HEK293 (cell line): Measurements from ENCODE around the gene PYY.

ENCODE experiments used
- ATF2 ChIP-seq: fragments of 450-650 bp; formaldehyde crosslinking; IDR thresholded peaks from 2 replicates; pipeline ENCODE4 v1.5.1; 2016; ENCODE audit warnings: missing biosample characterization, missing genetic modification characterization, low read depth
- CTCF ChIP-seq: fragments of 450-650 bp; formaldehyde crosslinking; IDR thresholded peaks from 2 replicates; pipeline ENCODE4 v1.5.1; 2016; ENCODE audit warnings: missing biosample characterization, missing genetic modification characterization
- PRDM1 ChIP-seq: fragments of 450-650 bp; formaldehyde crosslinking; IDR thresholded peaks from 2 replicates; pipeline ENCODE4; 2016; ENCODE audit warnings: missing biosample characterization, missing genetic modification characterization
- RBAK ChIP-seq: fragments of 450-650 bp; formaldehyde crosslinking; IDR thresholded peaks from 2 replicates; pipeline ENCODE4 v1.5.1; 2016; ENCODE audit warnings: missing biosample characterization, missing genetic modification characterization
- REST ChIP-seq: fragments of 450-650 bp; formaldehyde crosslinking; IDR thresholded peaks from 2 replicates; pipeline ENCODE4 v1.5.1; 2016; ENCODE audit warnings: missing biosample characterization, missing genetic modification characterization
- YY1 ChIP-seq: fragments of 450-650 bp; formaldehyde crosslinking; IDR thresholded peaks from 2 replicates; pipeline ENCODE4 v1.5.1; 2018; ENCODE audit warnings: missing biosample characterization, missing genetic modification characterization
- ZBTB8A ChIP-seq: fragments of 450-650 bp; formaldehyde crosslinking; IDR thresholded peaks from 2 replicates; pipeline ENCODE4 v1.5.1; 2016; ENCODE audit warnings: missing biosample characterization, missing genetic modification characterization
- ZNF121 ChIP-seq: fragments of 450-650 bp; formaldehyde crosslinking; IDR thresholded peaks from 2 replicates; pipeline ENCODE4 v1.5.1; 2016; ENCODE audit warnings: missing biosample characterization, missing genetic modification characterization
- ZNF366 ChIP-seq: fragments of 450-650 bp; formaldehyde crosslinking; conservative IDR thresholded peaks from 2 replicates; pipeline ENCODE4 v1.5.1; 2016; ENCODE audit warnings: missing biosample characterization, missing genetic modification characterization
- ZNF48 ChIP-seq: fragments of 450-650 bp; formaldehyde crosslinking; IDR thresholded peaks from 2 replicates; pipeline ENCODE4 v1.5.1; 2016; ENCODE audit warnings: missing biosample characterization, missing genetic modification characterization
- ZNF488 ChIP-seq: fragments of 450-650 bp; formaldehyde crosslinking; IDR thresholded peaks from 2 replicates; pipeline ENCODE4 v1.5.1; 2016; ENCODE audit warnings: missing biosample characterization, missing genetic modification characterization
- ZNF529 ChIP-seq: fragments of 450-650 bp; formaldehyde crosslinking; IDR thresholded peaks from 2 replicates; pipeline ENCODE4 v1.5.1; 2017; ENCODE audit warnings: missing genetic modification characterization, missing biosample characterization; ENCODE audit not compliant: insufficient replicate concordance
- ZNF560 ChIP-seq: fragments of 450-650 bp; formaldehyde crosslinking; IDR thresholded peaks from 2 replicates; pipeline ENCODE4 v1.5.1; 2017; ENCODE audit warnings: missing biosample characterization, missing genetic modification characterization, borderline replicate concordance
- ZNF785 ChIP-seq: fragments of 450-650 bp; formaldehyde crosslinking; IDR thresholded peaks from 2 replicates; pipeline ENCODE4 v1.5.1; 2016; ENCODE audit warnings: missing biosample characterization, missing genetic modification characterization

- TF ChIP-seq CTCF (tag by site-specific recombination) (no peak), YY1 (tag by site-specific recombination) (no peak), ZNF529 (tag by site-specific recombination) (no peak), ZBTB8A (tag by site-specific recombination) (no peak), ZNF121 (tag by site-specific recombination) (no peak), ZNF488 (tag by site-specific recombination) (no peak), PRDM1 (no peak), REST (tag by site-specific recombination) (no peak), ZNF366 (tag by site-specific recombination) (no peak), ZNF785 (tag by site-specific recombination) (no peak), ZNF560 (tag by site-specific recombination) (no peak), RBAK (no peak), ATF2 (tag by site-specific recombination) (no peak), ZNF48 (no peak)
Observed at GRCh38 chr17:43974382-43975266, 20.9 kb upstream of the PYY start.
